Naive thymus-derived CD8-positive, alpha-beta T cell (primary cell): Measurements from ENCODE around the gene GOLIM4. TPM values are rescaled to one million over a fixed set of nuclear protein-coding genes. Genes with fewer than 3 reads are reported as not detected.

Source experiments
- ATAC-seq, 2 donors: fragments of 150-1000 bp; cut with Tn5 transposase in 1 of 2; sonication (Bioruptor Pico), chemical (Tn5 transposase) in 1 of 2; 1 replicate in 1 of 2; 2 replicates in 1 of 2; pipeline ENCODE4 v1.10.0; 2021; ENCODE audit warnings: mild to moderate bottlenecking in 2 of 2, moderate library complexity in 2 of 2
- POLR2A ChIA-PET: fragments of 350-600 bp; sonication (Branson Sonifier 250); formaldehyde crosslinking; loops from one replicate; lab custom pipeline; 2021; ENCODE audit warnings: antibody characterized with exemption; lab: Charles Lee
- DNase-seq, 10 donors: peaks; one replicate each; pipeline versions ENCODE4 v3.0.0 to v3.0.0-alpha.2; 2020 to 2022
- H3K27ac Mint-ChIP-seq, 10 donors: one replicate each; pipeline ENCODE4 v1.8.0; 2020 to 2022; ENCODE audit warnings: mild to moderate bottlenecking in 10 of 10, mixed read lengths in 10 of 10, moderate library complexity in 4 of 10, inconsistent platforms in 1 of 10
- H3K27me3 Mint-ChIP-seq, 5 donors: one replicate each; pipeline ENCODE4 v1.8.0; 2021 to 2022; ENCODE audit warnings: mixed read lengths in 5 of 5
- H3K36me3 Mint-ChIP-seq, 3 donors: one replicate each; pipeline ENCODE4 v1.8.0; 2020 to 2022; ENCODE audit warnings: mixed read lengths in 3 of 3, mild to moderate bottlenecking in 2 of 3, inconsistent platforms in 1 of 3
- H3K4me1 Mint-ChIP-seq, 4 donors: one replicate each; pipeline ENCODE4 v1.8.0; 2021 to 2022; ENCODE audit warnings: mixed read lengths in 4 of 4
- H3K4me3 Mint-ChIP-seq, 10 donors: one replicate each; pipeline ENCODE4 v1.8.0; 2020 to 2022; ENCODE audit warnings: mild to moderate bottlenecking in 10 of 10, mixed read lengths in 10 of 10, moderate library complexity in 6 of 10, inconsistent platforms in 1 of 10
- H3K9me3 Mint-ChIP-seq, 9 donors: one replicate each; pipeline ENCODE4 v1.8.0; 2020 to 2022; ENCODE audit warnings: mixed read lengths in 9 of 9, mild to moderate bottlenecking in 3 of 9, inconsistent platforms in 1 of 9, moderate library complexity in 1 of 9
- polyA plus RNA-seq, 3 donors: library from polyadenylated mRNA; unstranded; fragments of 300-500 nt; fragmentation: Illumina TruSeq; gene quantifications; one replicate each; pipeline ENCODE4 v1.2.3, GENCODE V29; 2021
- total RNA-seq, 8 experiments: library from RNA in 2 of 8; stranded (reverse) in 2 of 8; gene quantifications; one replicate each; pipeline ENCODE4 v1.2.3 and lab custom pipeline; 2021 to 2026

Gene GOLIM4
- total and polyA plus RNA-seq, 5 experiments from 2014 or later: 0.17 to 0.66 (median 0.25) TPM; not detected in 1

DNA sequence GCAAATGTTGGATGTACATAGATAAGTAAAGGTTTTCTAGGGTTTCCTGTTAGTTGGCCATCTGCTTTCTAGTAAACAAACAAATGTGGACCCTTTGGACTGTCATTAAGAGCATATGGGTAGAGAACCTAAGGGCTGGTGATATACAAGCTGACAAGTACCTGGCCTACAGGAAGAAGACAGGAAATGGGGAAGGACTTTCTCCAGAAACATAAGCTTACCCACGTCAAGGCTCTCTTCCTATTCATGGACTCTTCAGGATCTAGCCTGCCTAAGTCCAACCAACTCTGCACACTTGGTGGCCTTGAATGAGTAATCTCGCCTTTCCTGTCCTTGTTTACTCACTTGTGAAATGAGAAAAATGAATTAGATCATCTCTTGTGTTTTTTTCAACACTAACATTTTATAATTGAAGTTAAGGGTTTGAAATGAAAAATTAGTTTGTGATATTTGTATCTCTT lies 22.2 kb upstream of the GOLIM4 start:
- no peak overlapping the region for H3K4me3 Mint-ChIP-seq
- no peak for DNase-seq
- POLR2A ChIA-PET: no interaction called here
- H3K27ac Mint-ChIP-seq: no peak overlapping the region
- no peak for ATAC-seq
- no peaks in the 10 kb centered on the region for H3K4me1 Mint-ChIP-seq
- peaks cover 0 to 3% (median 0%) of the 10 kb centered on the region in 5 donors for H3K27me3 Mint-ChIP-seq
- H3K36me3 Mint-ChIP-seq: no peaks in the 10 kb centered on the region
- H3K9me3 Mint-ChIP-seq: no peaks in the 10 kb centered on the region

DNA sequence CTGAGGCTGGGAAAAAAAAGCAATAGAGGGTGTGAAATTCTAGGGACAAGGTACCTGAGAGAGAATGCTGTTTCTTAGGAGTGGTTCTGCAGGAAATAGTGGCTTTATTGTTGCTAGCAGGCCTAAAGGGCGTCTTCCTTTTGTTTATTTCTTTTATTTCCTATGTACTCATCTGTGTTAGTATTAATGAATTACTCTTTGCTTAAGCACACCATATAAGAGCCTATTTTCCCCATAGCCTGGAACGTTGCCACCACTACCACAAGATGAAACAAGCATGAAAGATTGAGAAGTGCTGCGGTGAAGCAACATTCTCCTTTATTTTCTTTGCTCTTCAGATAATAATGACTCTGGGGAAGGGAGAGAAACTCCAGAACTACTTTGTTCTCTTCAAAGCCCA lies 21.3 kb upstream of the GOLIM4 start:
- DNase-seq (no peak), ATAC-seq (no peak)
- Mint-ChIP-seq H3K4me3 (no peak overlapping the region), H3K4me1 (no peaks in the 10 kb centered on the region), H3K27ac (no peak overlapping the region), H3K36me3 (no peaks in the 10 kb centered on the region), H3K9me3 (no peaks in the 10 kb centered on the region), H3K27me3 (peaks cover 0 to 3% (median 0%) of the 10 kb centered on the region in 5 donors)
- POLR2A ChIA-PET: no interaction called here

DNA sequence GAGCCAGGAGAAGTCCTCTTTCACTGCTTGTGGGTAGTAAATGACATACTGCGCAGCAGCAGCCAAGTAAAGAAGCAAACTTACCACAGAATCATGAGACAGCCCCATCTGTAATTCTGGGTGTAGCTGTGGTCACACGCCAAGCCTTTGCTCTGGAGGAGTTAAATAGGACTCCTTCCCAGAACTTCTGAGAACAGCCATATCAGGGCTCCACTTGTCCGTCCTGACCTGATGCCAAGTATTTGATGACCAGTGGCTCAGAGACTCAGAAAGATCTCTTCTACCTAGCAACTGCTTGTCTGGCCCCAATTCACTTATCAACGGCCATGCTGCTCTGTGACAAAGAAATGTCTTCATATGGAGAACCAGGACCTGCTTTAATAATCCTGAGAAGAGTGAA lies 20.6 kb upstream of the GOLIM4 start:
- Mint-ChIP-seq H3K9me3 (no peaks in the 10 kb centered on the region), H3K27me3 (peaks cover 0 to 3% (median 0%) of the 10 kb centered on the region in 5 donors), H3K4me1 (no peaks in the 10 kb centered on the region), H3K36me3 (no peaks in the 10 kb centered on the region), H3K27ac (no peak overlapping the region), H3K4me3 (no peak overlapping the region)
- DNase-seq (no peak), ATAC-seq (no peak)
- POLR2A ChIA-PET: no interaction called here

DNA sequence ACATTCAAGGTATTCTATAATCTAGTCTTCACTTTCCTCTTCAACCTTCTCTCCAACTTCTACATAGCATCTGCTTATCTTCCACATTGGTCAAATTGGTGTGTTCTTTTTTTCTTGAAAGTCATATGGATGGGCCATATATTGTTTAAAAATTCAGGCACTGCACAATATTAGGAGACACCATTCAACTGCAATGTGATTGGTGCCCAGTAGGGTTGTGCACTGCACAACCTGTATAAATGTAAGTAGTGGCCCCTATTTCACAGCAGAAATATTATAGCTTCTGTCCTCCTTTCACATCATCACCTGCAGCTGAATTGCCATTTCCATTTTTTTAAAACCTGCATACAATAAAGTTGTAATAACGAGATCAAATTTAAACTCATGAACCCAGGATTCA lies 18.1 kb upstream of the GOLIM4 start:
- ATAC-seq: no peak
- H3K4me3 Mint-ChIP-seq: no peak overlapping the region
- peaks cover 0 to 3% (median 0%) of the 10 kb centered on the region in 5 donors for H3K27me3 Mint-ChIP-seq
- DNase-seq: no peak
- H3K4me1 Mint-ChIP-seq: no peaks in the 10 kb centered on the region
- POLR2A ChIA-PET: no interaction called here
- H3K27ac Mint-ChIP-seq: no peak overlapping the region
- no peaks in the 10 kb centered on the region for H3K36me3 Mint-ChIP-seq
- H3K9me3 Mint-ChIP-seq: no peaks in the 10 kb centered on the region

DNA sequence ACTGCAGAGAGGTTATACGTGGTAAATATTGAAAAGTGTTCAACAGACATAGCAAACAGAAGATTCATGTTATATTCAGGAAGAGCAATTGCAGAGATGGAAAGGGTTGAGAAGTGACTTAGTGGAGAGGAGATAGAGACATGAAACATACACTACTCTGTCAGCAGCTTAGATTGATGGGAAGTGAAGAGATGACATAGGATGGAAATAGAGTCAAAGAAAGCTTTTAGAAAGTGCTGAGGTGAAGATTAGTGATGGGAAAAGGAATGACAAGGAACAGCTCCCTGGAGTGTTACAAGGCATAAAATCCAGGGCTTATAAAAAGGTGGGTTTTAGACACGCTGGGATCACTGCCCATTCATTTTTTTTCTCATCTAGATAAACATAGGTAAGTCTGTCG lies 17.2 kb upstream of the GOLIM4 start:
- Mint-ChIP-seq H3K4me3 (no peak overlapping the region), H3K4me1 (no peaks in the 10 kb centered on the region)
- POLR2A ChIA-PET: no interaction called here

DNA sequence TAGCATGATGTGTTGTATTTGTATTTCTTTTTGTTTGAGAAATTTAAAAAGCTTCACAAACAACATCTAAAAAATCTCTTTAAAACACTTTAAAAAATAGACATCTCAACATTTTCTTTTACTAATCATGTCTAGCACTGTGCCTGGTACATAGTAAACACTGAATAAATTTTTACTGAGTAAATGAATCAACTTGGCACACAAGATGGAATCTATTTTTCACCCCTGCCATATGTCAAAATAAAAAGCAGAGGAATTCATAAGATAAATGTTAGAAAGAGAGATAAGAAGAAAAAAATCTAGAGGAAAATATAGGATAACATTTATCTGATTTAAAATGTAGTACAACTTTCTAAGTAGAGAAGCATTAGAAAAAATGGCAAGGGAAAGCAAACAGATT lies 8.6 kb upstream of the GOLIM4 start:
- no peak for DNase-seq
- Mint-ChIP-seq H3K4me3 (no peak overlapping the region), H3K27ac (no peak overlapping the region), H3K36me3 (no peaks in the 10 kb centered on the region), H3K9me3 (peaks cover 0 to 10% (median 7%) of the 10 kb centered on the region in 9 donors), H3K27me3 (peaks cover 2 to 12% (median 10%) of the 10 kb centered on the region in 5 donors), H3K4me1 (no peaks in the 10 kb centered on the region)
- ATAC-seq: no peak
- POLR2A ChIA-PET: no interaction called here

More for the DNA sequence above, 17.2 kb upstream of the GOLIM4 start:
- Mint-ChIP-seq H3K9me3 (peaks cover 0 to under 1% (median 0%) of the 10 kb centered on the region in 9 donors), H3K36me3 (no peaks in the 10 kb centered on the region), H3K27ac (no peak overlapping the region), H3K27me3 (peaks cover 0 to 3% (median 0%) of the 10 kb centered on the region in 5 donors)
- no peak for ATAC-seq
- DNase-seq: no peak

DNA sequence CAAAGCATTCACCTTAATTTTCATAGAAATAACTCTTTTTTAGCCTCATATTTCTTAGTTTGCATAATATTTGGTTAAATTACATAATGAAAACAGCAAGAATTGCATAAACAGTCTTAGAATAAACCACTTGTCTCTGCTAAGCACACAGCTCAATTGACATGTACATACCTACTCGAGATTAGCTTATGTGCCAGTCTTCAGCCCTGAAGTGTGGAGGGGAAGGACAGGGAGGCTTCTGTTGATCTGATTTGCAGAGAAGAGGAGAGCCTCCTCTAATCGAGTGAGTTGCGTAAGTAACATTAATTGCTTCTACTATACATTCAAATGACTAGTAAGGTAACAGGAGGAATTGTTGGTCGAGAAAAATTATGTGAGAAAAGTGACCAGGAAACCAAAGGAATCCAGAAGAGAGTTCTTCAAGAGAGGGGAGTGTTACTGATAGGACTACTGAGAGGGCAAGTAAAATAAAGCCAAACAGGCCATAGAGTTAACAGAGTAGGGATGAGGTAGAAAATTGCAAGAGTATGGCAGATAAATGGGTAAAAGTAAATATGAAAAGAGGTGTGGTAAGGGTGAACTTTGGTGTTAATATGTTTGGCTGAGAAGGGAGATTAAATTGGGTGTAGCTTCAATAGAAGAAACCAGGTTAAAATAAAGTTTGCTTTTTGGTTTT lies 7.1 kb upstream of the GOLIM4 start:
- Mint-ChIP-seq H3K27me3 (peaks cover 2 to 19% (median 10%) of the 10 kb centered on the region in 5 donors), H3K9me3 (peaks cover 0 to 10% (median 7%) of the 10 kb centered on the region in 9 donors), H3K4me1 (no peaks in the 10 kb centered on the region), H3K27ac (no peak overlapping the region), H3K36me3 (no peaks in the 10 kb centered on the region), H3K4me3 (no peak overlapping the region)
- POLR2A ChIA-PET: no interaction called here
- DNase-seq (no peak), ATAC-seq (no peak)

DNA sequence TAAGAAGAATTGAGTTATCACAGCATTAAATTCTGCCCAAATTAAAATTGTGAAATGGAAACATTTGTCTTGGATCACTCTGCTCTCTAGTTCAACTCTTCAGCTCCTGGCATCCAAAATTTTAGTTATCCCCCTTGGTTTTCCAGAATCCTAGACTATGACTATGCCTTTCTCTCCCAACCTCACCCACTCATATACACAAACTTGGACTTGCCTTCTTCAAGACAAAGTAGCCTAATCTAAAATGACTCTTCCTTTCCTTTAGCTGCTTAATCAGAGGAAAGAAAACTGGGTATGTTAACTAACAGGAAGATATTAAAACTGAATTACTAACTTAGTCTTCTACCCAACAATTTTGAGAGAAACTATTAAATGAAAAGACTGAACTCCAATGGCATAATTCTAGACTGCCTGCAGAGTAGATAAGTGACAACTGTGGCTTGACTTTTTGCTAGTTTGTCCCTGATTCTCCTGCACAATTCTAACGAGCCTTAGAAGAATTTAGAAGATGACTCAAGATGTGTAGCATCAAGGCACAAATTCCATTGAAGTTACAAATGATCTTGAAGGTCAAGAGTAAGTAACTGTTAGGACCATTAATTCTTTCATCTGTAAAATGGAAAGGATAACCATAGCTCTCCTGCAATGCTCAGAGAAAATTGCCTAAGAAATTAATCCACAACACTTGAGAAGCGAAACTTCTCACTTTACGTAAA lies 5.2 kb upstream of the GOLIM4 start:
- no peak for ATAC-seq
- Mint-ChIP-seq H3K27me3 (peaks cover 6 to 19% (median 16%) of the 10 kb centered on the region in 5 donors), H3K4me1 (peaks cover 3 to 7% (median 6%) of the 10 kb centered on the region in 4 donors), H3K9me3 (peaks cover 0 to 3% (median 0%) of the 10 kb centered on the region in 9 donors), H3K27ac (no peak overlapping the region), H3K36me3 (no peaks in the 10 kb centered on the region), H3K4me3 (no peak overlapping the region)
- no peak for DNase-seq
- POLR2A ChIA-PET: no interaction called here

DNA sequence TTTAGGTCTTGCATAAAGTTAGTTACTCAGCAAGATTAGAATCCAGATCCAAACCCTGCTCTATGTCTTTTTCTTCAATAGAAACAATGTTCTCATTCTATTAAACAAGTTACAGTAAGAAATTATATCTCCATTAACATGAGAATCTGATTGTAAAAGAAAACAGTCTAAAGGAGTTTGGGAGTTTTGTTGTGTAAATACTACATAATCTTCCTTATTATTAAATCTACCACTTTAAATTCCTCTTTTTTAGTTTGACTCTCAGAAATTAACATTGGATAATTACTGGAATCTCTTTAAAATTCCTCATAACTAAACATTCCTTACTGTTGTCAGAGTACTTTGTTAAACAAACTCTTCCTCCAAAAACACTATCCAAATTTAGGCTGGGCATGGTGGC lies 1.7 kb upstream of the GOLIM4 start:
- DNase-seq (no peak), ATAC-seq (no peak)
- Mint-ChIP-seq H3K4me1 (peaks cover 3 to 19% (median 9%) of the 10 kb centered on the region in 4 donors), H3K27me3 (peaks cover 15 to 36% (median 32%) of the 10 kb centered on the region in 5 donors), H3K36me3 (no peaks in the 10 kb centered on the region), H3K4me3 (no peak overlapping the region), H3K9me3 (no peaks in the 10 kb centered on the region), H3K27ac (no peak overlapping the region)
- POLR2A ChIA-PET: no interaction called here

DNA sequence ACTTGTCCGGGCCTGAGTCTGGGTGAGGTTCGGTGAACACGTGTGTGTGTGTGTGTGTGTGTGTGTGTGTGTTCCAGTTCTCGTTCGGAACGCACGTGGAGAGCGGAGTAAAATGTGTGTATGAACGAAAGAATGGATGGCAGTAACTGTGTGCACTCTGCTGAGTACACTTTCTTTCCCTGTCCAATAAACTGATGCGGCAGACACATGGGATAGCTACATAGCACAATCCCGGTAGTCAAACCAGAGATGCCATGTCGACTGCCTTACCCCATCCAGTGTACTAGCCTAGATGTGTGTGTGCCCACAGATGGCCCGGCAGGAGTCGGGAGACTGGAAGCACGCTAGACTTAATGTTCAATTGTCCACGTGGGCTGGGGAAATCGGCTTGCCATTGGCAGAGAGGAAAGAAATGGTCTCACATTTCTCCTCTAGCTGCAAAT lies 507 bp upstream of the GOLIM4 start:
- Mint-ChIP-seq H3K4me3 (peak overlapping the region; percentile 70 to 93 (median 88)), H3K36me3 (no peaks in the 10 kb centered on the region), H3K9me3 (no peaks in the 10 kb centered on the region), H3K27me3 (peaks cover 19 to 47% (median 38%) of the 10 kb centered on the region in 5 donors), H3K4me1 (peaks cover 3 to 19% (median 9%) of the 10 kb centered on the region in 4 donors), H3K27ac (peak overlapping the region in 3 of 10 donors; percentile 23 to 49 (median 26))
- DNase-seq: peak in 2 of 10 donors; percentile 9 to 11
- no peak for ATAC-seq
- POLR2A ChIA-PET: no interaction called here

DNA sequence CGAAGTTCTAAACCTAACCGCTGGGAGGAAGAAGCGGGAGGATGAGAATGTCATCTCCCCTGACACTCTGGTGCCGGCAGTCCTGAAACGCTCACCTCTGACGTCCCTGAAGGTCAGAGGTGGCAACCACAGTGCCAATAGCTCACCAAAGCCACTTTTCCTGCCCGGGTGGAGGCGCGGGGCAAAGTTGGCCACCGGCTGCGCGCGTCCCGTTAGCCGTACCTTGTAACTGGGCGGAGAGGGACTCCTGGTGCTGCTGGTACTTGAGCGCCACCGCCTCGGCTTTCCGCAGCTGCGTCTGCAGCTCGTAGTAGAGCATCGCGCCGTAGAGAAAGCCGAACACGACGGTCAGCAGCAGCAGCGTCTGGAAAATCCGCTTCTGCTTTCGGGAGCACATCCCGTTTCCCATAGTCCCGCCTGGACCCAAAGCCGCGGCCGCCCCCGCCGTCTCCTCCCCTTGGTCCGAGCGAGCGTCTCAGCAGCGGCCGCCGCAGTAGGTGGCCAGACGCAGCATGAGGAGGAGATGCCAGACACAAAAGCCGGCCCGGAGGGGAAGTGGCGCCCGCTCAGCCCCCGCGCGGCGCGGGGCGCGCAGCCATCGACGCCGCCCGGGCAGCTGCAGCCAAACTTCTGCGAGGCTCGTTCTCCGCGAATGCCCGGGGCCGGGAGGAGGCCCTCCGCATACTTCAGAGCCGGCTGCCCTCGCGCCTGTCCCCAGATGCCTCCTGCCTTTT lies 680 bp downstream of the GOLIM4 start:
- POLR2A ChIA-PET: no interaction called here
- Mint-ChIP-seq H3K4me1 (peaks cover 3 to 22% (median 9%) of the 10 kb centered on the region in 4 donors), H3K27me3 (peaks cover 17 to 49% (median 40%) of the 10 kb centered on the region in 5 donors), H3K36me3 (no peaks in the 10 kb centered on the region), H3K27ac (peak overlapping the region in 2 of 10 donors; percentile 13 to 61), H3K4me3 (peak overlapping the region; percentile 62 to 93 (median 82)), H3K9me3 (no peaks in the 10 kb centered on the region)
- DNase-seq (peak in 7 of 10 donors; percentile 6 to 60 (median 21)), ATAC-seq (peak; percentile 62 to 65)

DNA sequence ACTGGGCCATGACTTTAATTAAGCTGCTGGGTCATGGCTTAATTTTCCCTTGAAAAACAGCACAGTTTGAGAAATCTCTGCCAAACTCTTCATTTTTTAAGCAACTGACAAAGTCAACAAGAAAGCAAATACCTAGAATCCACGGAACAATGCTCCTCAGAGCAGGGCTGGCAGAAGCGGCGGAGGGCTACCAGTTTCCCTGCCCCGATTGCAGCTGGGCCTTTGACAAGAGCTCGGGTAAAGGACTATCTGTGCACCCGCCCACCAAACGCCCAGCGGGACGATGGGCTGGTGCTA lies 1.2 kb downstream of the GOLIM4 start:
- Mint-ChIP-seq H3K27me3 (peaks cover 17 to 54% (median 42%) of the 10 kb centered on the region in 5 donors), H3K9me3 (no peaks in the 10 kb centered on the region), H3K36me3 (no peaks in the 10 kb centered on the region), H3K4me1 (peaks cover 3 to 23% (median 9%) of the 10 kb centered on the region in 4 donors), H3K4me3 (peak overlapping the region; percentile 61 to 93 (median 78)), H3K27ac (peak overlapping the region in 2 of 10 donors; percentile 13 to 61)
- no peak for ATAC-seq
- POLR2A ChIA-PET: no interaction called here
- peak in 1 of 10 donors; percentile 3 for DNase-seq
